ENCODE data around the gene PPP2R3B.

DNA sequence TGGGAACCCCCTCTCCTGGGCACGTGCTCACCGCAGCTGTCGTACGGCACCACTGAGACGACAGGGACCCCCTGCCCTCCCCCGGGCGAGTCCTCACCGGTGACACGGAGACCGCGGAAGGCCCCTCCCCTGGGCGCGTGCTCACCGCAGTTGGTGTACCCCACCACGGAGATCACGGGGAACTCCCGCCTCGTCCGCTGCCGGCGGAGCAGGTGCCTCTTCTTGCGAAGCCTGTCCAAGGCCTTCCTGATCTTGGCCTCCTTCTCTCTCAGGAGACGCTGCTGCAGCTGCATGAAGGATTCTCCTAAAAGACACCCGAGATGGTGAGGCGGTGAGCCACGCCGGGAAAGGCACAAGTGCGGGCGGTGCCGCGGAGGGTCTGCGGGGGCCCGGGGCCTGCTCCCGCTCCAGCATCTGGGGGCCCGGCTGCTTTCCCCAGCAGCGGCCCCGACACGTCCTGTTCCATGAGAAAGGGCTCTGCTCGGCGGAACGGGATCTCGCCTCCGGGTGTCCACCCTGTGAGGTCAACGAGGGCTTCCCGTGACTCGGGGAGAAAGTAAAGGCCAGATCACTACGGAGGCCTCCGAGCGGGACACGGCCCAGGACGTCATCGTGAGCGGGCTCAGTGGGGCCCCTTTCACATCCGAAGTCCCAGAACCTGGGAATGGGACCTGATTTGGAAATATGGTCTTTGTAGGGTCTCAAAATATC lies 73.9 kb downstream of the PPP2R3B start:
- TF ChIP-seq, protein P1, sequence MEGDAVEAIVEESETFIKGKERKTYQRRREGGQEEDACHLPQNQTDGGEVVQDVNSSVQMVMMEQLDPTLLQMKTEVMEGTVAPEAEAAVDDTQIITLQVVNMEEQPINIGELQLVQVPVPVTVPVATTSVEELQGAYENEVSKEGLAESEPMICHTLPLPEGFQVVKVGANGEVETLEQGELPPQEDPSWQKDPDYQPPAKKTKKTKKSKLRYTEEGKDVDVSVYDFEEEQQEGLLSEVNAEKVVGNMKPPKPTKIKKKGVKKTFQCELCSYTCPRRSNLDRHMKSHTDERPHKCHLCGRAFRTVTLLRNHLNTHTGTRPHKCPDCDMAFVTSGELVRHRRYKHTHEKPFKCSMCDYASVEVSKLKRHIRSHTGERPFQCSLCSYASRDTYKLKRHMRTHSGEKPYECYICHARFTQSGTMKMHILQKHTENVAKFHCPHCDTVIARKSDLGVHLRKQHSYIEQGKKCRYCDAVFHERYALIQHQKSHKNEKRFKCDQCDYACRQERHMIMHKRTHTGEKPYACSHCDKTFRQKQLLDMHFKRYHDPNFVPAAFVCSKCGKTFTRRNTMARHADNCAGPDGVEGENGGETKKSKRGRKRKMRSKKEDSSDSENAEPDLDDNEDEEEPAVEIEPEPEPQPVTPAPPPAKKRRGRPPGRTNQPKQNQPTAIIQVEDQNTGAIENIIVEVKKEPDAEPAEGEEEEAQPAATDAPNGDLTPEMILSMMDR (IDR thresholded peaks at IDR 0.05), result no peak
- no peak for TF ChIP-seq POLR2A (IDR thresholded peaks at IDR 0.05)
